ENCODE measurements around the gene TDG.
"Not testable (repeated sequence)": the region's sequence is repeated elsewhere in the genome, so short reads cannot be mapped to it uniquely, and the experiment has no call there.

DNA sequence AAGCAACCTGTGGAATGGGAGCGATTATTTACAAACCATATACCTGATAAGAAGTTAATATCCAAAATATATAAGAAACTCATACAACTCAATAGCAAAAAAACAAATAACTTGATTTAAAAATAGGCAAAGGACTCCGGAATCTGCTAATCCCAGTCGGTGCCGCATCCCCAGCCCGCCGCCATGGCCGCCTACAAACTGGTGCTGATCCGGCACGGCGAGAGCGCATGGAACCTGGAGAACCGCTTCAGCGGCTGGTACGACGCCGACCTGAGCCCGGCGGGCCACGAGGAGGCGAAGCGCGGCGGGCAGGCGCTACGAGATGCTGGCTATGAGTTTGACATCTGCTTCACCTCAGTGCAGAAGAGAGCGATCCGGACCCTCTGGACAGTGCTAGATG, 64.9 kb downstream of the TDG start:
- TF ChIP-seq, protein P1, sequence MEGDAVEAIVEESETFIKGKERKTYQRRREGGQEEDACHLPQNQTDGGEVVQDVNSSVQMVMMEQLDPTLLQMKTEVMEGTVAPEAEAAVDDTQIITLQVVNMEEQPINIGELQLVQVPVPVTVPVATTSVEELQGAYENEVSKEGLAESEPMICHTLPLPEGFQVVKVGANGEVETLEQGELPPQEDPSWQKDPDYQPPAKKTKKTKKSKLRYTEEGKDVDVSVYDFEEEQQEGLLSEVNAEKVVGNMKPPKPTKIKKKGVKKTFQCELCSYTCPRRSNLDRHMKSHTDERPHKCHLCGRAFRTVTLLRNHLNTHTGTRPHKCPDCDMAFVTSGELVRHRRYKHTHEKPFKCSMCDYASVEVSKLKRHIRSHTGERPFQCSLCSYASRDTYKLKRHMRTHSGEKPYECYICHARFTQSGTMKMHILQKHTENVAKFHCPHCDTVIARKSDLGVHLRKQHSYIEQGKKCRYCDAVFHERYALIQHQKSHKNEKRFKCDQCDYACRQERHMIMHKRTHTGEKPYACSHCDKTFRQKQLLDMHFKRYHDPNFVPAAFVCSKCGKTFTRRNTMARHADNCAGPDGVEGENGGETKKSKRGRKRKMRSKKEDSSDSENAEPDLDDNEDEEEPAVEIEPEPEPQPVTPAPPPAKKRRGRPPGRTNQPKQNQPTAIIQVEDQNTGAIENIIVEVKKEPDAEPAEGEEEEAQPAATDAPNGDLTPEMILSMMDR (optimal IDR thresholded peaks at IDR 0.05 in 1 of 3, IDR thresholded peaks at IDR 0.05 in 1 of 3, conservative IDR thresholded peaks at IDR 0.05 in 1 of 3; ENCODE audit: extremely low read depth in 1 of 3, insufficient read depth in 2 of 3, low read length in 3 of 3): not testable (repeated sequence)
- TF ChIP-seq EZH2 (IDR thresholded peaks at IDR 0.05; ENCODE audit: low read length): not testable (repeated sequence)

All from keratinocyte (primary cell).